GM19025 (cell line): ENCODE results near the gene SLC35F6.
"Not testable (repeated sequence)": the region's sequence is repeated elsewhere in the genome, so short reads cannot be mapped to it uniquely, and the experiment has no call there.

ENCODE experiments used
- ATAC-seq: cut with Tn5 transposase; IDR thresholded peaks from one replicate; pipeline ENCODE4 v1.9.1; 2021; ENCODE audit warnings: mild to moderate bottlenecking, low read depth, moderate library complexity; ENCODE audit not compliant: unreplicated experiment

Gene SLC35F6

DNA sequence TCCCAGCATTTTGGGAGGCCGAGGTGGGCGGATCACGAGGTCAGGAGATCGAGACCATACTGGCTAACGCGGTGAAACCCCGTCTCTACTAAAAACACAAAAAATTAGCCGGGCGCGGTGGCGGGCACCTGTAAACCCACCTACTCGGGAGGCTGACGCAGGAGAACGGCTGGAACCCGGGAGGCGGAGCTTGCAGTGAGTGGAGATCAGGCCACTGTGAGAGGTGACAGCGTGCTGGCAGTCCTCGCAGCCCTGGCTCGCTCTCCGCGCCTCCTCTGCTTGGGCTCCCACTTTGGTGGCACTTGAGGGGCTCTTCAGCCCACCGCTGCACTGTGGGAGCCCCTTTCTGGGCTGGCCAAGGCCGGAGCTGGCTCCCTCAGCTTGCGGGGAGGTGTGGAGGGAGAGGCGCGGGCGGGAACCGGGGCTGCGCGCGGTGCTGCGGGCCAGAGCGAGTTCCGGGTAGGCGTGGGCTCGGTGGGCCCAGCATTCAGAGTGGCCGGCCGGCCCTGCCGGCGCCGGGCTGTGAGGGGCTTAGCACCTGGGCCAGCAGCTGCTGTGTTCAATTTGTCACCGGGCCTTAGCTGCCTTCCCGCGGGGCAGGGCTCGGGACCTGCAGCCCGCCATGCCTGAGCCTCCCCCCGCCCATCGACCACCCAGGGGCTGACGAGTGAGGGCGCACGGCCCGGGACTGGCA lies 50.1 kb downstream of the SLC35F6 start:
- not testable (repeated sequence) for ATAC-seq

DNA sequence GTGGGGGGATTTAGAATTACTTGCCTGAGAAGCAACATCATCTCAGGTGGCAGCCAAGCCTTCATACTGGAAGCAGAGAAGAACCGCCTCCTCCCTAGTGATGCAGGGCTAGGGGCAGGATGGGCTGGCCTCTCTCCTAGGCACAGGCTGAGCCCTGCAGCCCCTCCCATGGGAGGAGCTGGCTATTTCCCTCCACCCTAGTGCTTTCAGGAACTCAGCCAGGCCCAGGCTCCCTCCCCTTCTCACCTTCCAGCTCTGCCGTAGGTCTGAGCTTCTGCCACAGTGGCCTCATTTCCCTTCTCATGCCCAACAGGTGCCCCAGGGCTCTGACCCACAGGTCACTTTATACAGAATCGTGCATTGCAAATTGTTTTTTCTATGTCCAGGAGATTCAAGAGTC lies 52.8 kb downstream of the SLC35F6 start:
- ATAC-seq: no peak

DNA sequence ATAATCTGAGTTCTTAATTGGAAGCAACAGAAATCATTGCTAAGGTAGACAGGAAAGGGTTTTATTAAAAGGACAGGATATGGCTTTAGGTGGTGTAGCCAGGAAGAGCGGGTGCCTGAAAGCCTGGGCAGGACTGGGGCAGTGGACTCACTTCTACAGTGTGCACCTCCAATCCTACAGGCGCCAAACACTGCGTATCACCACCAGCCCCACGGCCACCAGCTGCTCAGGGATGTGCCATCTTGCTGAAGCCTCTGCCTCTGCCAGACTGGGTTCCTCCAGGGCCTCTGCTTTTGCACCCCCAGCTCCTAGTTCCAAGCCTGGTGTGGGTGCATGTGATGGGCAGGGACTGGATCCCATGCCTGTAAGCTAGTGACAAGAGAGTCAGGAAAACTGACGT lies 54.2 kb downstream of the SLC35F6 start:
- no peak for ATAC-seq

GRCh38 chr2:26818972-26819371 lies 54.9 kb downstream of the SLC35F6 start:
- no peak for ATAC-seq

DNA sequence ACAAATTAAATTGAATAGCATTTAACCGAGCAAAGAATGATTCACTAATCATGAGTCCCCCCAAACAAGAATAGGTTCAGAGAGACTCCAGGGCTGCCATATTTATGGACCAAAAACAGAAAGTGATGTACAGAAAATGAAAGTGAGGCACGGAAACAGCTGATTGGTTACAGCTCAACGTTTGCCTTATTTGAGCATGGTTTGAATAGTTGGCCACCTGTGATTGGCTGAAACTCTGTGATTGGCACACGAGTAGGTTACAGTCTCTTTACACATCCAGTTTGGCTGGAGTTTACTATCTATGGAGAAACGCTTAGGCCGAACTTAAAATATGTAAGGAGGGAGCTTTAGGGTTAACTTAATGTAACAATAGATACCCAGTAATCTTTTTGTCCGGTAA lies 56.8 kb downstream of the SLC35F6 start:
- no peak for ATAC-seq

DNA sequence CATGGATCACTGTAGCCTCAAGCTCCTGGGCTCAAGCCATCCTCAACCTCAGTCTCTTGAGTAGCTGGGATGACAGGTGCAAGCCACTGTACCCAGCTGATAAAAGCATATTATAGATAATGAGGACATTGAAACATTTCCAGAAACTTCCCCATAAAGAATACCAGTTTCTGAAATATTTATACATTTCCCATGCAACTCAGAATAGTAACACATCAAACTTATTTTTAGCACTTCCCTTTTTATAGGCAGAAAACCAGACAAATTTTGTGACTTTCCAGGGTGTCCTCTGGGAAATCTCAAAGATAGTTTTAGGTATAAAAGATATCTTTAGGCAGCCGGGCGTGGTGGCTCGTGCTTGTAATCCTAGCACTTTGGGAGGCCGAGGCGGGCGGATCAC lies 58.8 kb downstream of the SLC35F6 start:
- no peak for ATAC-seq
